PC-9 (cell line): ENCODE results near the gene C1QL4. TPM values are rescaled to one million over a fixed set of nuclear protein-coding genes. Genes with fewer than 3 reads are reported as not detected.

ENCODE experiments used
- BruUV-seq: library from RNA; stranded (reverse); fragments of 400-500 nt; replicated peaks from 2 replicates; lab custom pipeline; 2021; lab: Mats Ljungman, UMichigan
- CTCF ChIA-PET: fragments of 300-600 bp; sonication (Branson Sonifier 250); formaldehyde crosslinking; loops from one replicate; lab custom pipeline; 2022; ENCODE audit warnings: antibody characterized with exemption; lab: Charles Lee
- POLR2A ChIA-PET: fragments of 300-600 bp; sonication (Branson Sonifier 250); formaldehyde crosslinking; loops from one replicate; lab custom pipeline; 2022; ENCODE audit warnings: antibody characterized with exemption; ENCODE audit not compliant: unreplicated experiment; lab: Charles Lee
- DNase-seq, 2 experiments: peaks; one replicate each; pipeline versions ENCODE4 v3.0.0 to v3.0.0-alpha.2; 2015 to 2022; ENCODE audit warnings: mixed read lengths in 1 of 2
- H2AFZ ChIP-seq: fragments of 200-600 bp; sonication (generic); 2 replicates; pipeline ENCODE4 v1.8.1; 2017; ENCODE audit warnings: antibody characterized with exemption
- H3F3A ChIP-seq: fragments of 200-600 bp; sonication (generic); 2 replicates; pipeline ENCODE4 v1.8.1; 2017; ENCODE audit warnings: antibody characterized with exemption, mild to moderate bottlenecking, low read depth; ENCODE audit not compliant: insufficient read depth
- H3K27ac ChIP-seq: fragments of 200-600 bp; sonication (generic); 2 replicates; pipeline ENCODE4 v1.6.1; 2016; ENCODE audit warnings: mixed run types
- H3K27me3 ChIP-seq: fragments of 200-600 bp; sonication (generic); 2 replicates; pipeline ENCODE4 v1.6.1; 2016; ENCODE audit warnings: low read depth, mixed run types; ENCODE audit not compliant: insufficient read depth
- H3K36me3 ChIP-seq: fragments of 200-600 bp; sonication (generic); 2 replicates; pipeline ENCODE4 v1.6.1; 2016; ENCODE audit warnings: low read depth, mixed run types
- H3K4me1 ChIP-seq: fragments of 200-600 bp; sonication (generic); replicated peaks from 2 replicates; pipeline ENCODE4 v1.6.1; 2016; ENCODE audit warnings: mixed run types; ENCODE audit not compliant: insufficient read depth
- H3K4me2 ChIP-seq: fragments of 200-600 bp; sonication (generic); 2 replicates; pipeline ENCODE4 v1.6.1; 2017; ENCODE audit warnings: mixed run types
- H3K4me3 ChIP-seq: fragments of 200-600 bp; sonication (generic); 2 replicates; pipeline ENCODE4 v1.6.1; 2016; ENCODE audit warnings: mixed run types
- H3K79me2 ChIP-seq: fragments of 200-600 bp; sonication (generic); 2 replicates; pipeline ENCODE4 v1.6.1; 2017; ENCODE audit warnings: low read depth, mixed run types
- H3K9me2 ChIP-seq: fragments of 200-600 bp; sonication (generic); 2 replicates; pipeline ENCODE4 v1.8.1; 2017; ENCODE audit warnings: mild to moderate bottlenecking; ENCODE audit not compliant: insufficient read depth
- H3K9me3 ChIP-seq: fragments of 200-600 bp; sonication (generic); 2 replicates; pipeline ENCODE4 v1.8.1; 2016; ENCODE audit warnings: low read depth; ENCODE audit not compliant: insufficient read depth
- H4K20me1 ChIP-seq: fragments of 200-600 bp; sonication (generic); 2 replicates; pipeline ENCODE4 v1.8.1; 2017; ENCODE audit not compliant: insufficient read depth
- CTCF ChIP-seq: fragments of 200-600 bp; sonication (generic); conservative IDR thresholded peaks from 2 replicates; pipeline ENCODE4 v1.6.1; 2017; ENCODE audit warnings: mixed run types, antibody characterized with exemption, mild to moderate bottlenecking, moderate library complexity
- EZH2 ChIP-seq: fragments of 200-600 bp; sonication (generic); IDR thresholded peaks from 2 replicates; pipeline ENCODE4 v1.8.0; 2017; ENCODE audit warnings: antibody characterized with exemption, low read depth
- intact Hi-C: fragments of 100-400 bp; cut with micrococcal nuclease; formaldehyde crosslinking; loops from one replicate; pipeline ENCODE4 v1.10.0; 2022; ENCODE audit not compliant: unreplicated experiment
- total RNA-seq: library from RNA; stranded (reverse); gene quantifications from 2 replicates; pipeline ENCODE4 v1.2.3, GENCODE V29; 2021

The C1QL4 gene
- total RNA-seq, 1 experiment from 2014 or later = 0.22 TPM

DNA sequence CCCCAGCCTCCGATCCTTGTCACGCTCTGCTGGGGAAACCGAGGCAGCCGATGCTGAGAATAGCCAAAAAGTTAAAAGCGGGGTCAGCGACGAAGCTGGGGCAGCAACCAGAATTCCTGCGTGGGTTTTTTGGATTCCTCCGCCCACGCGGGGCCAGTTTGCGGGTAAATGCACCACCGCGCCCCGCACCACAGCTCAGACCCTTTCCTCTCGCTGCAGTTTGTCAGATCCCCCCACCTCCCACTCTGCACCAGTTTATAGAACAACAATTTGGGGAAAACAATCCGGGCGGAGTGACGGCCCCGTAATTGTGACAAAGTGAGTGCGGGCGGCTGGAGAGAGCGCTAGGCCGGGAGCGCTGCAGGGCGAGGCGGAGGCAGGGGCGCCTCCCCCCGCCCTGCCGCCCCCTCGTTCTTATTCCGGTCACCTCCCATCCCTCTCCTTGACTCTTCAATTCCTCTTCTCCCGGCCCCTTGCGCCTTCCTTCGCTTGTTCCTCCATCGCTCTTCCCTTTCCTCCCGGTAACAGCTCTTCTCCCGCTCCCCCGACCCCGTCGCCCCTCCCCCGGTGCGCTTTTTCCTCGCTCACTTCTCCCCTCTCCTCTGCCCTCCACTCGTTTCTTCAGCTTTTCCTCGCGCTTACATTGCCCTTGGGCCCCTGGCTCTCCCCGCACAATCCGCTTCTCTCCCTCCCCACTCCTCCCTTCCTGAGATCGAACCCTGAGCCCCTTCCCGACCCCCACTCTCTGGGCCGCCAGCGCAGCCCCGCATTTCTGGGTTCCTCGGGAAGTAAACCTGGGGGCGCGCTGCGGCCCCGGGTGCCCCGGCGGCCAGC is 9.1 kb upstream of the C1QL4 start:
- intact Hi-C loops = loop anchor here (2.0 to 5.0 kb wide), 2 partner anchors 57 to 276 kb away; partner anchors contain the start of gene PRPF40B

GRCh38 chr12:49345051-49345824 is 8.2 kb upstream of the C1QL4 start:
- Histone ChIP-seq H3K9me2 (no peaks in the 10 kb centered on the region), H3K9me3 (no peaks in the 10 kb centered on the region), H3K27ac (no peak overlapping the region), H3K4me3 (peak overlapping the region; percentile 41; the same call in 1 of the 2 replicates), H3K27me3 (peaks cover 45% of the 10 kb centered on the region), H3K79me2 (no peaks in the 10 kb centered on the region), H4K20me1 (no peaks in the 10 kb centered on the region), H3K4me1 (peaks cover 28% of the 10 kb centered on the region), H3F3A (peaks cover 9% of the 10 kb centered on the region; the same call in 1 of the 2 replicates), H3K4me2 (peak overlapping the region; percentile 90), H3K36me3 (no peaks in the 10 kb centered on the region), H2AFZ (no peak overlapping the region)
- BruUV-seq = no TSS peak
- TF ChIP-seq CTCF = no peak
- peak; percentile 99 for TF ChIP-seq EZH2
- DNase-seq = no peak
- ChIA-PET POLR2A (no interaction called here), CTCF (no interaction called here)
- intact Hi-C loops = loop anchor here (5.0 kb wide), 1 partner anchor 277 kb away; the partner anchor contains the start of gene PRPF40B

More for the DNA sequence above, 9.1 kb upstream of the C1QL4 start:
- ChIA-PET POLR2A (no interaction called here), CTCF (interaction anchor here (0.6 to 2.2 kb wide), 6 partner anchors 11 to 276 kb away, joined by 3 to 16 read pairs (median 6); partner anchors contain the start of gene TROAP)
- no peaks in the 10 kb centered on the region for H3K79me2 ChIP-seq
- no peaks in the 10 kb centered on the region for H4K20me1 ChIP-seq
- BruUV-seq = no TSS peak
- no peaks in the 10 kb centered on the region for H3K9me3 ChIP-seq
- peak overlapping the region; percentile 62 for H3K4me3 ChIP-seq
- H3K4me2 ChIP-seq = peak overlapping the region; percentile 90
- peaks cover 45% of the 10 kb centered on the region for H3K27me3 ChIP-seq
- TF ChIP-seq EZH2 (peak; percentile 99), CTCF (no peak)
- peaks cover 28% of the 10 kb centered on the region for H3K4me1 ChIP-seq
- no peak for DNase-seq
- peak overlapping the region; percentile 71 for H2AFZ ChIP-seq
- no peak overlapping the region for H3K27ac ChIP-seq
- H3F3A ChIP-seq = peaks cover 4% of the 10 kb centered on the region; the same call in 1 of the 2 replicates
- no peaks in the 10 kb centered on the region for H3K9me2 ChIP-seq
- no peaks in the 10 kb centered on the region for H3K36me3 ChIP-seq

DNA sequence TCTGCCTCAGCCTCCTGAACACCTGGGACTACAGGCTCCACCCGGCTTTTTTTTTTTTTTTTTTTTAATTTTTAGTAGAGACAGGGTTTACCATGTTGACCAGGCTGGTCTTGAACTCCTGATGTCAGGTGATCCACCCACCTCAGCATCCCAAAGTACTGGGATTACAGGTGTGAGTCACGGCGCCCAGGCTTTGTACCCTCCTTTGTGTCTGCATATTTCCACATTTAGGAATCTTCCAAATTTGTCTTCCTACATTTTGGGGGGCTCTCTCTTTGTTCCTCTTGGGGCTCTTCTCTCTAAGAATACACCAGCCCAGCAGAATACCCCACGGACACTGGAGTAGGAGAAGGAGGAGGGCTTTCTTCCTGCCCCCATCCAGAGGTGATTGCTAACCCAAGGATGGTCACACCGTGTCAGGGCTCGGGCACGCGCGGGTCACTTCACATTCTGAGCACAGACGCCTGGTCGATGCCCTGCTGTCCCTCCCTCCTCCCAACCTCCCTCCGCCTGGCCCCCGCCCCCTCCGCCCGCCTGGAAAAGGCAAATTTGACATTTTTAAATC is 7.6 kb upstream of the C1QL4 start:
- no peak for DNase-seq
- Histone ChIP-seq H4K20me1 (no peaks in the 10 kb centered on the region), H3K4me3 (peak overlapping the region; percentile 41; the same call in 1 of the 2 replicates), H3K9me2 (no peaks in the 10 kb centered on the region), H3K9me3 (no peaks in the 10 kb centered on the region), H3K79me2 (no peaks in the 10 kb centered on the region), H3K27ac (no peak overlapping the region), H3K36me3 (no peaks in the 10 kb centered on the region), H3F3A (peaks cover 12% of the 10 kb centered on the region; the same call in 1 of the 2 replicates), H3K27me3 (peaks cover 45% of the 10 kb centered on the region), H3K4me2 (peak overlapping the region; percentile 90), H2AFZ (no peak overlapping the region), H3K4me1 (peaks cover 28% of the 10 kb centered on the region)
- CTCF ChIA-PET = no interaction called here
- BruUV-seq = no TSS peak
- TF ChIP-seq EZH2 (no peak), CTCF (no peak)
- intact Hi-C loops = loop anchor here (5.0 kb wide), 2 partner anchors 278 to 282 kb away; partner anchors contain the start of genes KMT2D and PRPF40B
- POLR2A ChIA-PET = no interaction called here
